Cardiac muscle cell (in vitro differentiated cells and primary cell): Measurements from ENCODE around the gene ATP6V1B1. TPM values are rescaled to one million over a fixed set of nuclear protein-coding genes. Genes with fewer than 3 reads are reported as not detected.

Experiments
- DNase-seq, 2 donors: peaks; one replicate each; pipeline versions ENCODE4 v3.0.0 to v3.0.0-alpha.2; 2010 to 2017; ENCODE audit warnings: low read depth in 1 of 2, low spot score in 1 of 2
- H3K27ac ChIP-seq: fragments of 200-600 bp; sonication (generic); 2 replicates; pipeline ENCODE4 v1.5.1; 2016
- H3K27me3 ChIP-seq: fragments of 200-600 bp; sonication (generic); 2 replicates; pipeline ENCODE4 v1.6.0; 2016; ENCODE audit warnings: control low read depth
- H3K36me3 ChIP-seq: fragments of 200-600 bp; sonication (generic); 2 replicates; pipeline ENCODE4 v1.5.1; 2016; ENCODE audit warnings: control low read depth
- H3K4me1 ChIP-seq: fragments of 200-600 bp; sonication (generic); 2 replicates; pipeline ENCODE4 v1.8.1; 2017; ENCODE audit warnings: low read depth, mild to moderate bottlenecking, mixed run types
- H3K4me3 ChIP-seq: fragments of 200-600 bp; sonication (generic); 2 replicates; pipeline ENCODE4 v1.5.1; 2016; ENCODE audit warnings: mild to moderate bottlenecking
- H3K9me3 ChIP-seq: fragments of 200-600 bp; sonication (generic); 2 replicates; pipeline ENCODE4 v1.5.1; 2017; ENCODE audit warnings: low read depth, mild to moderate bottlenecking, control low read depth
- CTCF ChIP-seq: IDR thresholded peaks from 2 replicates; pipeline ENCODE4 v1.5.1; 2012; ENCODE audit warnings: low read depth, mild to moderate bottlenecking, low read length
- polyA plus RNA-seq: library from polyadenylated mRNA; unstranded; fragments of >200 nt; fragmentation: Nextera tagmentation; extraction: Ambion mirVana; gene quantifications from 2 replicates; pipeline ENCODE4 v1.2.1, GENCODE V29; 2016
- total RNA-seq: library from RNA; depleted of rRNA; stranded (reverse); fragments of >200 nt; gene quantifications from 2 replicates; pipeline ENCODE4 v1.2.3, GENCODE V29; 2016

The ATP6V1B1 gene
- total and polyA plus RNA-seq, 2 experiments from 2014 or later = 3.0 TPM; not detected in 1

- no peak for DNase-seq
- peaks cover 15% of the 10 kb centered on the region for H3K27me3 ChIP-seq
- H3K9me3 ChIP-seq = no peaks in the 10 kb centered on the region
- H3K27ac ChIP-seq = no peak overlapping the region
- H3K4me3 ChIP-seq = no peak overlapping the region
- peaks cover 2% of the 10 kb centered on the region for H3K4me1 ChIP-seq
- no peak for TF ChIP-seq CTCF
- no peaks in the 10 kb centered on the region for H3K36me3 ChIP-seq
These were observed 2.3 kb downstream of the ATP6V1B1 start for GRCh38 chr2:70937866-70938585.

GRCh38 chr2:70938586-70938950 is 2.9 kb downstream of the ATP6V1B1 start:
- no peaks in the 10 kb centered on the region for H3K36me3 ChIP-seq
- no peak for TF ChIP-seq CTCF
- H3K27ac ChIP-seq = no peak overlapping the region
- no peak for DNase-seq
- H3K9me3 ChIP-seq = no peaks in the 10 kb centered on the region
- H3K4me1 ChIP-seq = peaks cover 8% of the 10 kb centered on the region
- peaks cover 15% of the 10 kb centered on the region for H3K27me3 ChIP-seq
- H3K4me3 ChIP-seq = no peak overlapping the region

GRCh38 chr2:70939001-70939838 is 3.5 kb downstream of the ATP6V1B1 start:
- no peak for DNase-seq
- Histone ChIP-seq H3K27ac (no peak overlapping the region), H3K4me3 (no peak overlapping the region), H3K36me3 (no peaks in the 10 kb centered on the region), H3K9me3 (no peaks in the 10 kb centered on the region), H3K4me1 (peaks cover 8% of the 10 kb centered on the region), H3K27me3 (peaks cover 15% of the 10 kb centered on the region)
- TF ChIP-seq CTCF = no peak

GRCh38 chr2:70939839-70940580 is 4.3 kb downstream of the ATP6V1B1 start:
- no peak overlapping the region for H3K27ac ChIP-seq
- H3K4me3 ChIP-seq = no peak overlapping the region
- no peak for TF ChIP-seq CTCF
- H3K27me3 ChIP-seq = peaks cover 15% of the 10 kb centered on the region
- peaks cover 8% of the 10 kb centered on the region for H3K4me1 ChIP-seq
- no peaks in the 10 kb centered on the region for H3K36me3 ChIP-seq
- H3K9me3 ChIP-seq = no peaks in the 10 kb centered on the region
- no peak for DNase-seq

- peaks cover 20% of the 10 kb centered on the region for H3K27me3 ChIP-seq
- no peak overlapping the region for H3K27ac ChIP-seq
- TF ChIP-seq CTCF = no peak
- H3K4me1 ChIP-seq = peaks cover 8% of the 10 kb centered on the region
- H3K9me3 ChIP-seq = no peaks in the 10 kb centered on the region
- H3K36me3 ChIP-seq = no peaks in the 10 kb centered on the region
- no peak overlapping the region for H3K4me3 ChIP-seq
- DNase-seq = no peak
These were observed 5.5 kb downstream of the ATP6V1B1 start for GRCh38 chr2:70941186-70941585.
